ENCODE results near the gene TBC1D22A. TPM values are rescaled to one million over a fixed set of nuclear protein-coding genes. Genes with fewer than 3 reads are reported as not detected.
"Not testable (repeated sequence)": the region's sequence is repeated elsewhere in the genome, so short reads cannot be mapped to it uniquely, and the experiment has no call there.

Gene TBC1D22A
- total RNA-seq, 1 donor from 2014 or later: 14.3 TPM

DNA sequence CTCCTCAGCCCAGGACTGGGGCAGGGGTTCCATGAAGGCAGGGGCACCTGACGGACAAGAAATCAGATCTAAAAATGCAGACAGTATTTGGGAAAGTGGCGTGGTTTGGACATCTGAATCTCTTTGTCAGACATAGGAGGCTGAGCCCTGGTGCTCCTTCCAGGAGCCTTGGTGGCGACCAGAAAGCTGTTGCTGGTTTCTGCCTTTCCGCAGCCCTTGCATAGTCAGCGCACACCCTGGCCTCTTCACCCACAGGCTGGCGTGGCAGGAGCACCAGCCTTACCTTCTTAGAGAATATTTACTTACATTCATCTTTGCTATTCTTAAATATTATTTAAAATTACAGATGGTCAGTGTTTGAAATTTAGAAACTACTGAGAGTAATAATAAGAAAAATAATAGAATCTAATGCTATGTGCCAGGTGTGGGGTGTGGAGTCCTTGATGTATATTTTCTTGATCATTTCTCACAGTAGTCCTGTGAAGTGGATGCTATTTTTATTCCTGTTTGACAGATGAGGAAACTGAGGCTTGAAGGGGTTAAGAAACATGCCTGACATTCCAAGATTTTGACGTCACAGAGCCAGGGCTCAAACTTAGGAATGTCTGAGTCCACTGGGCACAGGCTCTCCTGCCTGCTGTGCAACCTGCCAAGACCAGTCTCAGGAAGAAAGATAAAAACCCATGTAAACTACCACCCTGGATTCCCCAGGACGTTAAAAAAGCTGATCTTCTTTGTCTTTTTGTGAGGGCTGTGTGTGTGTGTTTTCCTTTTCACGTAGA is 51.6 kb downstream of the TBC1D22A start:
- TF ChIP-seq, protein P1, sequence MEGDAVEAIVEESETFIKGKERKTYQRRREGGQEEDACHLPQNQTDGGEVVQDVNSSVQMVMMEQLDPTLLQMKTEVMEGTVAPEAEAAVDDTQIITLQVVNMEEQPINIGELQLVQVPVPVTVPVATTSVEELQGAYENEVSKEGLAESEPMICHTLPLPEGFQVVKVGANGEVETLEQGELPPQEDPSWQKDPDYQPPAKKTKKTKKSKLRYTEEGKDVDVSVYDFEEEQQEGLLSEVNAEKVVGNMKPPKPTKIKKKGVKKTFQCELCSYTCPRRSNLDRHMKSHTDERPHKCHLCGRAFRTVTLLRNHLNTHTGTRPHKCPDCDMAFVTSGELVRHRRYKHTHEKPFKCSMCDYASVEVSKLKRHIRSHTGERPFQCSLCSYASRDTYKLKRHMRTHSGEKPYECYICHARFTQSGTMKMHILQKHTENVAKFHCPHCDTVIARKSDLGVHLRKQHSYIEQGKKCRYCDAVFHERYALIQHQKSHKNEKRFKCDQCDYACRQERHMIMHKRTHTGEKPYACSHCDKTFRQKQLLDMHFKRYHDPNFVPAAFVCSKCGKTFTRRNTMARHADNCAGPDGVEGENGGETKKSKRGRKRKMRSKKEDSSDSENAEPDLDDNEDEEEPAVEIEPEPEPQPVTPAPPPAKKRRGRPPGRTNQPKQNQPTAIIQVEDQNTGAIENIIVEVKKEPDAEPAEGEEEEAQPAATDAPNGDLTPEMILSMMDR (conservative IDR thresholded peaks at IDR 0.05): no peak
- Mint-ChIP-seq H3K9me3 (peaks cover 2% of the 10 kb centered on the region), H3K4me3 (peak overlapping the region; percentile 4), H3K36me3 (ENCODE audit: low read depth) (peaks cover 10% of the 10 kb centered on the region), H3K27ac (ENCODE audit: unreplicated experiment) (peak overlapping the region; percentile 65), H3K27me3 (ENCODE audit: low read depth) (no peaks in the 10 kb centered on the region), H3K4me1 (peaks cover 72% of the 10 kb centered on the region)
- no peak for DNase-seq (ENCODE audit: low read depth, low spot score)

DNA sequence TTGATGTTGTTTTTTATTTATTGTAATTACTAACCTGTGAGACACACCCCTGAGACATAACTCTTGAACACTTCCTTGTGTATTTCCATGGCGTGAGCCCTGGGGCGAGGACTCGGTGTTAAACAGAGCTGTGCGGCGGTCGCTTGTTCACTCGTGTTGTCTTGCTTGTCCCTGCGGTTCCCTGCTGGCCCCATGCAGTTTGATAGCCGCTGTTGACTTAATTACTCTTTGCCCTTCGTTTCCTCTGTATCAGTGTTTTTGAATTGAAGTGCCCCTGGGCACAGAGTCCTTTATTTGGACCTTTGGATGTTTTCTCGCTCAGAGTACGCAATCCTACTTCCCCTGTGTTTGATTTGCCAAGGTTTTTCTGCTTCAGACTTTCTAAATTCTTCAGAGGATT is 52.7 kb downstream of the TBC1D22A start:
- Mint-ChIP-seq H3K9me3 (peaks cover 6% of the 10 kb centered on the region), H3K4me1 (peaks cover 75% of the 10 kb centered on the region), H3K27me3 (ENCODE audit: low read depth) (no peaks in the 10 kb centered on the region), H3K4me3 (peak overlapping the region; percentile 3), H3K36me3 (ENCODE audit: low read depth) (peaks cover 14% of the 10 kb centered on the region), H3K27ac (ENCODE audit: unreplicated experiment) (peak overlapping the region; percentile 85)
- DNase-seq (ENCODE audit: low read depth, low spot score): no peak
- TF ChIP-seq, protein P1 (conservative IDR thresholded peaks at IDR 0.05): no peak

DNA sequence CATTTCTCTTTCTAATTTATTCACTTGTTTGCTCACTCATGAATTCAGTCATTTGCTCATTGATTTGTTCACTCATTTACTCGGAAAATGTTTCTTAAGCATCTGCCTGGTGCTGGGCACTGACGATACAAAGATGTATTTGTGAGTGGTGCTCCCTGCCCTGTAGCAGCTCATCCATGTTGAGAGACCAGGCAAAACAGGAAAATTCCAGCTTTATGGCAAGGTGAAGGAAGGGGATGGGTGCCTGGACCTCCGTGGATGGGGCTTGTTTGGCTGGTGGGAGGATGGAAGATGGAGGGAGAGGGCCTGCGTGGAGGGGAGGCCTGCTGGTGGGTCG is 53.1 kb downstream of the TBC1D22A start:
- Mint-ChIP-seq H3K27ac (ENCODE audit: unreplicated experiment) (peak overlapping the region; percentile 85), H3K4me3 (peak overlapping the region; percentile 32), H3K27me3 (ENCODE audit: low read depth) (no peaks in the 10 kb centered on the region), H3K9me3 (peaks cover 8% of the 10 kb centered on the region), H3K4me1 (peaks cover 75% of the 10 kb centered on the region), H3K36me3 (ENCODE audit: low read depth) (peaks cover 18% of the 10 kb centered on the region)
- TF ChIP-seq, protein P1 (conservative IDR thresholded peaks at IDR 0.05): no peak
- DNase-seq (ENCODE audit: low read depth, low spot score): no peak

DNA sequence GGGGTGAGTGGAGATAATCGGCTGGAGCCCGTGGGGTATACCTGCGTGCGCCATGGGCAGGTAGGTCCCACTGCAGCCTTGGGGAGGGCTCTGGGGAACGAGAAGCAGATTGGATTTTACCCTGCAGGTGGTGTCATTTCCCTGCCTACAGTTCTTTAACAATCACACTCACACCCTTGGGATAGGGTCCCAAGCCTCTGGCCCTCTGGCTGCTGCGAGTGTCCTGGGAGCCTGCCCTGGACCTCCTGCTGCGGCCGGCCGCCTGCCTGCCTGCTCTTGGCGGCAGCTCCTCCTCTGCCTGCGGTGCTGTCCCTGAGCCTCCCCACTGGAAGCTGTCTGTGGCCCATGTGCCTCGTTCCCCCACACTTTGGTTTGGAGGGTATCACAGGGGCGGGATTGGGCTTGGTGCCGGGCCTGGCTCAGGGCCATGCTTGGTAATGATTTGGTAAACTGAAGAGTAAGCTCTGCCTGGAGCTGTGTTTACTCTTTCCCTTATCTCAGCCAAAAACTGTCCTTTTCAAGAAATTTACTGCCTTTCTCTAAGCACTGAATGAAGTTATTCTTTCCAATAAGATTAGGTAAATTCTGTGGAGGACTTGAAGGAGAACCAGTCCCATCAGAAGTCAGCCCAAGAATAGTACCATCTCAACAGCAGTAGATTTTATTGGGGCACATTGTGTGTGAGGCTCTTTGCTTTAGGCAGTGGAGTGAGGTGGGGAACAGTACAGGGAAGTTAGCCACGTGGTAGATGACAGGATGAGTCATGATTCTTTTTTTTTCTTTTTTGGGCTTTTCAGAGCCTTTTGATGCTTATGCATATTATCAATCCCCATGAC is 53.7 kb downstream of the TBC1D22A start:
- H3K36me3 Mint-ChIP-seq (ENCODE audit: low read depth): peaks cover 24% of the 10 kb centered on the region
- no peaks in the 10 kb centered on the region for H3K27me3 Mint-ChIP-seq (ENCODE audit: low read depth)
- TF ChIP-seq, protein P1 (conservative IDR thresholded peaks at IDR 0.05): no peak
- H3K4me3 Mint-ChIP-seq: peak overlapping the region; percentile 4
- peak overlapping the region; percentile 85 for H3K27ac Mint-ChIP-seq (ENCODE audit: unreplicated experiment)
- no peak for DNase-seq (ENCODE audit: low read depth, low spot score)
- H3K4me1 Mint-ChIP-seq: peaks cover 71% of the 10 kb centered on the region
- peaks cover 12% of the 10 kb centered on the region for H3K9me3 Mint-ChIP-seq

DNA sequence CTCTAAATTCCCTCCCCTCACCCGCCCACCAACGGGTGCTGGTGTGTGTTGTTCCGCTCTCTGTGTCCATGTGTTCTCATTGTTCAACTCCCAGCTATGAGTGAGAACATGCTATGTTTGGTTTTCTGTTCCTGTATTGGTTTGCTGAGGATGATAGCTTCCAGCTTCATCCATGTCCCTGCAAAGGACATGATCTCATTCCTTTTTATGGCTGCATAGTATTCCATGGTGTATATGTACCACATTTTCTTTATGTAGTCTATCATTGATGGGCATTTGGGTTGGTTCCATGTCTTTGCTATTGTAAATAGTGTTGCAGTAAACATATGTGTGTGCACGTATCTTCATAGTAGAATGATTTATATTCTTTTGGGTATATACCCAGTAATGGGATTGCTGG is 54.9 kb downstream of the TBC1D22A start:
- DNase-seq (ENCODE audit: low read depth, low spot score); H3K27ac Mint-ChIP-seq (ENCODE audit: unreplicated experiment); H3K27me3 Mint-ChIP-seq (ENCODE audit: low read depth): not testable (repeated sequence)
- peak overlapping the region; percentile 29 for H3K4me3 Mint-ChIP-seq
- H3K9me3 Mint-ChIP-seq: peaks cover 12% of the 10 kb centered on the region
- H3K4me1 Mint-ChIP-seq: peaks cover 58% of the 10 kb centered on the region
- peaks cover 34% of the 10 kb centered on the region for H3K36me3 Mint-ChIP-seq (ENCODE audit: low read depth)

DNA sequence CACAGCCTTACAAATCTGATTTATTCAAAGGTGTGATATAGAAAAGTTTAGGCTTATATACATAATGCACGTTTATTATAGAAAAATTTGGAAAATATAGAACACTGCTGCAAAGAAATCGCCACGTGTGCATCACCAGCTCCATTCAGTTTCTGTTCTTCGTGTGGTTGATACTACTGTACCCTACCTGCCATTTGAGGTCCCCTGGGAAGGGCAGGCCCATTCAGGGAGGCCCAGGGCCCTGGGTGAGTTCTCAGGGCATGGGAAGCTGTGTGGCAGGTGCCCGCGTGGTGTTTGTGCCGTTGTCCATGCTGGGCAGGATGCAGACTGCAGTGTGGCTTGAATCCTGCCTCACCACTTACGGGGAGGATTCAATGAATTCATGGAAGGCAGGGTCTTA is 60.8 kb downstream of the TBC1D22A start:
- H3K27me3 Mint-ChIP-seq (ENCODE audit: low read depth): no peaks in the 10 kb centered on the region
- no peak overlapping the region for H3K27ac Mint-ChIP-seq (ENCODE audit: unreplicated experiment)
- TF ChIP-seq, protein P1 (conservative IDR thresholded peaks at IDR 0.05): no peak
- peaks cover 48% of the 10 kb centered on the region for H3K36me3 Mint-ChIP-seq (ENCODE audit: low read depth)
- peaks cover 12% of the 10 kb centered on the region for H3K9me3 Mint-ChIP-seq
- H3K4me1 Mint-ChIP-seq: peaks cover 13% of the 10 kb centered on the region
- no peak overlapping the region for H3K4me3 Mint-ChIP-seq
- DNase-seq (ENCODE audit: low read depth, low spot score): no peak

All from neural crest cell (in vitro differentiated cells).